Measurements from ENCODE around the gene SORL1. TPM values are rescaled to one million over a fixed set of nuclear protein-coding genes. Genes with fewer than 3 reads are reported as not detected.

Gene SORL1
- total and polyA plus RNA-seq, 2 of the 8 experiments (the other 6 are each of a cell fraction or from before 2014, with no cell fraction given): 38.1 to 65.5 TPM

DNA sequence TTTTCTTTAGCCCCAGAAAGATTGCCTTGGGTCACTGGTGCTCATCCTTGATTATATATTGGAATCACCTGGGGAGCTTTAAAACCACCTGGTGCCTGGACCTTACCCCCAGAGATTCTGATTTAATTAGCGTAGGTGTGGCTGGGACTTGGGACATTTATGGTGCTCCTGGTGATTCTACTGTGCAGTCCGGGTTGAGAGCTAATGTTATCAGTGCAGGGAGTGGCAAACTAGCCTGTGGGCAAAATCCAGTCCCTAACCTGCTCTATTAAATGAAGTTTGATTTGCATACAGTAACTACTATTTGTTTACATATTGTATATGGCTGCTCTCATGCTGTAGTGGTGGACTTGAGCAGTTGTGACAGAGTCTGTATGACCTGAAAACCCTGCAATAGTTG is 134.6 kb downstream of the SORL1 start:
- H3K14ac ChIP-seq (ENCODE audit: insufficient read length): no peak overlapping the region
- ChIA-PET CTCF (ENCODE audit: partially characterized antibody) (interaction anchor here (1.9 kb wide), 1 partner anchor 260 kb away, joined by 4 read pairs; no protein-coding TSS in a partner anchor), POLR2A (ENCODE audit: partially characterized antibody) (no interaction called here)
- no peaks in the 10 kb centered on the region for H3K23me2 ChIP-seq (ENCODE audit: low read depth, low read length)
- H2BK20ac ChIP-seq (ENCODE audit: low read length): no peak overlapping the region
- no peak overlapping the region for H2BK5ac ChIP-seq (ENCODE audit: low read depth, low read length)
- peaks cover 0 to 3% (median 0%) of the 10 kb centered on the region in 4 experiments; a peak in 1 of 7 replicates for H3K4me1 ChIP-seq (replicated peaks in 1 of 4; ENCODE audit: control insufficient read depth in 3 of 4, insufficient read depth in 4 of 4, low read length in 3 of 4)
- H4K91ac ChIP-seq (replicated peaks; ENCODE audit: insufficient read length, low read length): no peak overlapping the region
- H3K79me2 ChIP-seq (ENCODE audit: control insufficient read depth in 1 of 2, insufficient read depth in 2 of 2, low read length in 2 of 2): no peaks in the 10 kb centered on the region
- H3K23ac ChIP-seq (ENCODE audit: insufficient read length): no peak overlapping the region
- no peak overlapping the region for H4K5ac ChIP-seq (ENCODE audit: insufficient read length, low read depth, low read length)
- 94% methylated on average over 2 of the region's 2 CpGs; no CpG with 5 or more reads in 1 of the 2 experiments for WGBS, 2 experiments (ENCODE audit: extremely low coverage in 1 of 2, insufficient coverage in 1 of 2, insufficient read length in 1 of 2, insufficient replicate concordance in 2 of 2, low coverage in 1 of 2, low lambda C conversion rate in 2 of 2, missing lambda C conversion rate in 1 of 2)
- no peak overlapping the region for H3K27ac ChIP-seq (ENCODE audit: low read depth, low read length)
- no peak overlapping the region for H3K9ac ChIP-seq (replicated peaks in 1 of 4; ENCODE audit: extremely low read depth in 1 of 4, low read depth in 3 of 4, low read length in 3 of 4)
- no peaks in the 10 kb centered on the region for H3K79me1 ChIP-seq (ENCODE audit: low read depth, low read length)
- no peaks in the 10 kb centered on the region for H3K27me3 ChIP-seq (replicated peaks in 1 of 4; ENCODE audit: control insufficient read depth in 3 of 4, extremely low read depth in 1 of 4, insufficient read depth in 3 of 4, low read length in 3 of 4)
- peaks cover 20 to 64% (median 50%) of the 10 kb centered on the region in 4 experiments for H3K36me3 ChIP-seq (ENCODE audit: control insufficient read depth in 2 of 4, insufficient read depth in 4 of 4, low read length in 3 of 4)
- H3K18ac ChIP-seq (ENCODE audit: extremely low read depth, low read length): no peak overlapping the region
- no peak overlapping the region for H4K8ac ChIP-seq (ENCODE audit: extremely low read depth, insufficient read depth, low read length)
- no peak overlapping the region for H2BK15ac ChIP-seq (ENCODE audit: low read length)
- no peaks in the 10 kb centered on the region for H3K9me3 ChIP-seq (ENCODE audit: insufficient read depth in 2 of 2, low read depth in 1 of 2, low read length in 1 of 2)
- H3K56ac ChIP-seq (replicated peaks; ENCODE audit: insufficient read length, low read depth, low read length): no peak overlapping the region
- H3K4me3 ChIP-seq (ENCODE audit: extremely low read depth in 1 of 4, insufficient read depth in 2 of 4, low read depth in 3 of 4, low read length in 4 of 4): no peak overlapping the region
- H2AK5ac ChIP-seq (ENCODE audit: low read depth, low read length): no peak overlapping the region
- no peak for TF ChIP-seq CBX5 (IDR thresholded peaks at IDR 0.05; ENCODE audit: low read depth, low read length)
- no peak for TF ChIP-seq RNF2 (IDR thresholded peaks at IDR 0.05; ENCODE audit: borderline replicate concordance, low read depth, low read length, missing control alignments, poor library complexity, severe bottlenecking)
- no peak for TF ChIP-seq TCF12 (IDR thresholded peaks at IDR 0.05; ENCODE audit: low read depth, low read length)
- TF ChIP-seq YY1 (IDR thresholded peaks at IDR 0.05; ENCODE audit: low read depth, low read length): no peak
- TF ChIP-seq EP300 (IDR thresholded peaks at IDR 0.05; ENCODE audit: borderline replicate concordance in 1 of 2, low read depth in 2 of 2, low read length in 2 of 2): no peak
- TF ChIP-seq NANOG (IDR thresholded peaks at IDR 0.05; ENCODE audit: insufficient read depth, low read depth, low read length, poor library complexity, severe bottlenecking): no peak
- TF ChIP-seq, protein P1, sequence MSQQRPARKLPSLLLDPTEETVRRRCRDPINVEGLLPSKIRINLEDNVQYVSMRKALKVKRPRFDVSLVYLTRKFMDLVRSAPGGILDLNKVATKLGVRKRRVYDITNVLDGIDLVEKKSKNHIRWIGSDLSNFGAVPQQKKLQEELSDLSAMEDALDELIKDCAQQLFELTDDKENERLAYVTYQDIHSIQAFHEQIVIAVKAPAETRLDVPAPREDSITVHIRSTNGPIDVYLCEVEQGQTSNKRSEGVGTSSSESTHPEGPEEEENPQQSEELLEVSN (IDR thresholded peaks at IDR 0.05): no peak
- no peak for TF ChIP-seq RFX5 (IDR thresholded peaks at IDR 0.05; ENCODE audit: borderline replicate concordance, low read depth, low read length)
- no peak for TF ChIP-seq SP2 (IDR thresholded peaks at IDR 0.05; ENCODE audit: low read length)
- no peak for DNase-seq (ENCODE audit: low read depth in 1 of 2, low spot score in 2 of 2)
- peaks cover 0 to 3% of the 10 kb centered on the region in 2 experiments for H4K20me1 ChIP-seq (replicated peaks in 1 of 2; ENCODE audit: control insufficient read depth in 1 of 2, insufficient read depth in 2 of 2, low read length in 2 of 2)
- H2BK120ac ChIP-seq (replicated peaks; ENCODE audit: low read depth, low read length): no peak overlapping the region
- no peak overlapping the region for H3K4ac ChIP-seq (replicated peaks; ENCODE audit: insufficient read length, low read depth, low read length)
- H2AFZ ChIP-seq (ENCODE audit: low read length): no peak overlapping the region
- no peak for FAIRE-seq
- no peak overlapping the region for H3K4me2 ChIP-seq (ENCODE audit: insufficient read depth in 1 of 2, low read depth in 2 of 2, low read length in 2 of 2)
- no peak overlapping the region for H2BK12ac ChIP-seq (ENCODE audit: low read depth, low read length)

All from H1 (cell line).